Skeletal muscle tissue (tissue), 4 donors: Measurements from ENCODE around the gene G6PD. TPM values are rescaled to one million over a fixed set of nuclear protein-coding genes. Genes with fewer than 3 reads are reported as not detected.

Source experiments
- H3K27ac ChIP-seq: one replicate; pipeline ENCODE4 v1.7.0; 2013; ENCODE audit warnings: mild to moderate bottlenecking, low read depth, low read length, inconsistent platforms
- H3K27me3 ChIP-seq, 3 donors: one replicate each; pipeline ENCODE4 v1.7.0; 2013; ENCODE audit warnings: low read length in 3 of 3; ENCODE audit not compliant: control insufficient read depth in 3 of 3, insufficient read depth in 3 of 3
- H3K36me3 ChIP-seq, 3 donors: one replicate each; pipeline ENCODE4 v1.7.0; 2013; ENCODE audit warnings: low read length in 3 of 3; ENCODE audit not compliant: control insufficient read depth in 3 of 3, insufficient read depth in 3 of 3
- H3K4me1 ChIP-seq, 3 donors: one replicate each; pipeline ENCODE4 v1.7.0; 2013; ENCODE audit warnings: low read length in 3 of 3, mild to moderate bottlenecking in 3 of 3; ENCODE audit not compliant: control insufficient read depth in 3 of 3, insufficient read depth in 3 of 3
- H3K4me3 ChIP-seq, 3 donors: one replicate each; pipeline ENCODE4 v1.7.0; 2013; ENCODE audit warnings: low read length in 3 of 3
- H3K9ac ChIP-seq, 3 donors: one replicate each; pipeline ENCODE4 v1.7.0; 2013; ENCODE audit warnings: low read length in 3 of 3, mild to moderate bottlenecking in 3 of 3, moderate library complexity in 2 of 3, low read depth in 1 of 3
- H3K9me3 ChIP-seq, 3 donors: one replicate each; pipeline ENCODE4 v1.7.0; 2013; ENCODE audit warnings: low read length in 3 of 3; ENCODE audit not compliant: control insufficient read depth in 3 of 3
- total RNA-seq: library from RNA; depleted of rRNA; stranded (reverse); fragments of >200 nt; gene quantifications from one replicate; pipeline ENCODE4 v1.2.3, GENCODE V29; 2014
- donor health status: Osteomylitis.

Gene G6PD
- total RNA-seq, 1 donor from 2014 or later: 10.4 TPM

- Histone ChIP-seq H3K9ac (peak overlapping the region; percentile 80 to 88 (median 82)), H3K4me1 (peaks cover 13 to 27% (median 22%) of the 10 kb centered on the region in 3 donors), H3K9me3 (no peaks in the 10 kb centered on the region), H3K27ac (peak overlapping the region; percentile 92), H3K27me3 (no peaks in the 10 kb centered on the region), H3K36me3 (peaks cover 3 to 5% (median 4%) of the 10 kb centered on the region in 3 donors), H3K4me3 (peak overlapping the region; percentile 70 to 73 (median 73))
These were observed 56.6 kb downstream of the G6PD start for GRCh38 chrX:154490021-154490413.

GRCh38 chrX:154489182-154489581, 57.5 kb downstream of the G6PD start:
- Histone ChIP-seq H3K9me3 (no peaks in the 10 kb centered on the region), H3K4me1 (peaks cover 17 to 35% (median 30%) of the 10 kb centered on the region in 3 donors), H3K27ac (peak overlapping the region; percentile 92), H3K27me3 (no peaks in the 10 kb centered on the region), H3K36me3 (peaks cover 8 to 10% (median 8%) of the 10 kb centered on the region in 3 donors), H3K9ac (peak overlapping the region; percentile 80 to 88 (median 82)), H3K4me3 (peak overlapping the region; percentile 70 to 73 (median 73))

GRCh38 chrX:154488336-154489075, 58.1 kb downstream of the G6PD start:
- peak overlapping the region in 1 of 3 donors; percentile 82 for H3K9ac ChIP-seq
- H3K4me1 ChIP-seq: peaks cover 17 to 42% (median 36%) of the 10 kb centered on the region in 3 donors
- no peak overlapping the region for H3K4me3 ChIP-seq
- H3K27ac ChIP-seq: no peak overlapping the region
- H3K27me3 ChIP-seq: no peaks in the 10 kb centered on the region
- no peaks in the 10 kb centered on the region for H3K9me3 ChIP-seq
- peaks cover 8 to 13% (median 8%) of the 10 kb centered on the region in 3 donors for H3K36me3 ChIP-seq

GRCh38 chrX:154487518-154488290, 58.9 kb downstream of the G6PD start:
- no peaks in the 10 kb centered on the region for H3K27me3 ChIP-seq
- peaks cover 8 to 14% (median 8%) of the 10 kb centered on the region in 3 donors for H3K36me3 ChIP-seq
- no peaks in the 10 kb centered on the region for H3K9me3 ChIP-seq
- H3K4me1 ChIP-seq: peaks cover 17 to 45% (median 34%) of the 10 kb centered on the region in 3 donors
- H3K9ac ChIP-seq: no peak overlapping the region
- no peak overlapping the region for H3K27ac ChIP-seq
- no peak overlapping the region for H3K4me3 ChIP-seq

- H3K27ac ChIP-seq: peak within 1 kb of the TSS; percentile 66
- no peaks in the 10 kb centered on the region for H3K9me3 ChIP-seq
- H3K4me1 ChIP-seq: peaks cover 17 to 50% (median 34%) of the 10 kb centered on the region in 3 donors
- peaks cover 8 to 14% (median 8%) of the 10 kb centered on the region in 3 donors for H3K36me3 ChIP-seq
- H3K9ac ChIP-seq: peak within 1 kb of the TSS; percentile 71 to 87 (median 74)
- H3K4me3 ChIP-seq: peak within 1 kb of the TSS; percentile 48 to 70 (median 69)
- H3K27me3 ChIP-seq: no peaks in the 10 kb centered on the region
These were observed 60.0 kb downstream of the G6PD start, which contains the start of gene UBL4A for GRCh38 chrX:154486396-154487207. Gene UBL4A, minus strand, starts transcription at chrX:154486615. Its CDS starts 31 bp downstream, at chrX:154486584.

GRCh38 chrX:154486052-154486395, 60.6 kb downstream of the G6PD start:
- Histone ChIP-seq H3K9me3 (no peaks in the 10 kb centered on the region), H3K9ac (peak overlapping the region; percentile 65 to 87 (median 74)), H3K4me1 (peaks cover 17 to 50% (median 34%) of the 10 kb centered on the region in 3 donors), H3K27me3 (no peaks in the 10 kb centered on the region), H3K4me3 (peak overlapping the region; percentile 38 to 70 (median 69)), H3K36me3 (peaks cover 8 to 14% (median 8%) of the 10 kb centered on the region in 3 donors), H3K27ac (peak overlapping the region; percentile 66)

GRCh38 chrX:154485150-154486051, 61.2 kb downstream of the G6PD start:
- Histone ChIP-seq H3K4me3 (peak overlapping the region; percentile 48 to 70 (median 69)), H3K27me3 (no peaks in the 10 kb centered on the region), H3K4me1 (peaks cover 17 to 50% (median 34%) of the 10 kb centered on the region in 3 donors), H3K9me3 (no peaks in the 10 kb centered on the region), H3K27ac (peak overlapping the region; percentile 66), H3K9ac (peak overlapping the region; percentile 65 to 87 (median 74)), H3K36me3 (peaks cover 8 to 14% (median 8%) of the 10 kb centered on the region in 3 donors)

GRCh38 chrX:154484255-154485149, 62.1 kb downstream of the G6PD start:
- peak overlapping the region in 2 of 3 donors; percentile 29 to 36 for H3K4me3 ChIP-seq
- H3K9me3 ChIP-seq: no peaks in the 10 kb centered on the region
- H3K27ac ChIP-seq: peak overlapping the region; percentile 66
- H3K27me3 ChIP-seq: no peaks in the 10 kb centered on the region
- peaks cover 14 to 46% (median 29%) of the 10 kb centered on the region in 3 donors for H3K4me1 ChIP-seq
- H3K36me3 ChIP-seq: peaks cover 8 to 14% (median 8%) of the 10 kb centered on the region in 3 donors
- peak overlapping the region in 2 of 3 donors; percentile 65 to 87 for H3K9ac ChIP-seq
